Stimulated activated naive B cell treated with anti-CD40 and anti-IgM and Interleukin-4, amounts not matched to agents 10 μg/mL and 1 μg/mL and 100 μg/mL, for 72 hours (primary cell): ENCODE results near the gene UBQLNL.

Source experiments
- ATAC-seq, 2 donors: fragments of 150-1000 bp; cut with Tn5 transposase; replicated peaks; 2 replicates each; pipeline ENCODE4 v1.10.0; 2021; ENCODE audit warnings: moderate library complexity in 1 of 2
- DNase-seq: peaks from one replicate; pipeline ENCODE4 v3.0.0; 2021
- H3K27ac Mint-ChIP-seq: one replicate; pipeline ENCODE4 v1.8.0; 2022; ENCODE audit warnings: mild to moderate bottlenecking, mixed read lengths
- H3K27me3 Mint-ChIP-seq, 2 donors: one replicate each; pipeline ENCODE4 v1.8.0; 2022; ENCODE audit warnings: mixed read lengths in 2 of 2
- H3K36me3 Mint-ChIP-seq, 2 donors: one replicate each; pipeline ENCODE4 v1.8.0; 2022; ENCODE audit warnings: mixed read lengths in 2 of 2, mild to moderate bottlenecking in 1 of 2
- H3K4me1 Mint-ChIP-seq, 2 donors: one replicate each; pipeline ENCODE4 v1.8.0; 2022; ENCODE audit warnings: mixed read lengths in 2 of 2, mild to moderate bottlenecking in 1 of 2
- H3K4me3 Mint-ChIP-seq, 2 donors: one replicate each; pipeline ENCODE4 v1.8.0; 2022; ENCODE audit warnings: mild to moderate bottlenecking in 2 of 2, mixed read lengths in 2 of 2, moderate library complexity in 1 of 2
- H3K9me3 Mint-ChIP-seq, 2 donors: one replicate each; pipeline ENCODE4 v1.8.0; 2022; ENCODE audit warnings: mixed read lengths in 2 of 2, mild to moderate bottlenecking in 1 of 2

The UBQLNL gene, protein sequence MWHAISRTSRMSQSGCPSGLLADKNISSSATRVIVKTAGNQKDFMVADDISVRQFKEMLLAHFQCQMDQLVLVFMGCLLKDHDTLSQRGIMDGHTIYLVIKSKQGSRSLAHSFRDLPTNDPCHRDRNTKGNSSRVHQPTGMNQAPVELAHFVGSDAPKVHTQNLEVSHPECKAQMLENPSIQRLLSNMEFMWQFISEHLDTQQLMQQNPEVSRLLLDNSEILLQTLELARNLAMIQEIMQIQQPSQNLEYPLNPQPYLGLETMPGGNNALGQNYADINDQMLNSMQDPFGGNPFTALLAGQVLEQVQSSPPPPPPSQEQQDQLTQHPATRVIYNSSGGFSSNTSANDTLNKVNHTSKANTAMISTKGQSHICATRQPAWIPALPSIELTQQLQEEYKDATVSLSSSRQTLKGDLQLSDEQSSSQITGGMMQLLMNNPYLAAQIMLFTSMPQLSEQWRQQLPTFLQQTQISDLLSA

DNA sequence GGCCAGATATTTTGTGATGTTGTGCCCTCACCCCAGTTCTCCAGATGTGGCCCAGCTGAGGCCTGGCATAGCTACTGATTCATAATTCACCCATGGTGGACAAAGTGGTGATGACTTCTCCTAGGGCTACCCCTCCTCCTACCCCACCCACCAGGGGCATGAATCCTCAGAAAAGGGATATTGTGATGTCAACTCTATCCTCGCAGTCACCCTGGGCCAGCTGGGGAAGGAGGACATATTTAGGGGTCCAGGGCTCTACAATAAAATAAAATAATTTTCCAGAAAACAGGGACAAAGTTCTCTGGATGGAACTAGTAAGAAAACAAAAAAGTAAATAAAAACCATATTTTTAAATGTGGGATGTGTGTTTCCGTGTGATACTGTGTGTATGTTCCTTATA lies at the start of gene UBQLNL:
TSS of gene UBQLNL (minus strand) at position 101 of the 400 bp plus-strand sequence. CDS start 258 bp downstream, outside the sequence.
- no peaks in the 10 kb centered on the region for H3K9me3 Mint-ChIP-seq
- H3K27ac Mint-ChIP-seq, result no peak within 1 kb of the TSS
- H3K27me3 Mint-ChIP-seq, result no peaks in the 10 kb centered on the region
- no peak for DNase-seq
- no peak within 1 kb of the TSS for H3K4me3 Mint-ChIP-seq
- no peaks in the 10 kb centered on the region for H3K4me1 Mint-ChIP-seq
- no peaks in the 10 kb centered on the region for H3K36me3 Mint-ChIP-seq
- no peak for ATAC-seq

DNA sequence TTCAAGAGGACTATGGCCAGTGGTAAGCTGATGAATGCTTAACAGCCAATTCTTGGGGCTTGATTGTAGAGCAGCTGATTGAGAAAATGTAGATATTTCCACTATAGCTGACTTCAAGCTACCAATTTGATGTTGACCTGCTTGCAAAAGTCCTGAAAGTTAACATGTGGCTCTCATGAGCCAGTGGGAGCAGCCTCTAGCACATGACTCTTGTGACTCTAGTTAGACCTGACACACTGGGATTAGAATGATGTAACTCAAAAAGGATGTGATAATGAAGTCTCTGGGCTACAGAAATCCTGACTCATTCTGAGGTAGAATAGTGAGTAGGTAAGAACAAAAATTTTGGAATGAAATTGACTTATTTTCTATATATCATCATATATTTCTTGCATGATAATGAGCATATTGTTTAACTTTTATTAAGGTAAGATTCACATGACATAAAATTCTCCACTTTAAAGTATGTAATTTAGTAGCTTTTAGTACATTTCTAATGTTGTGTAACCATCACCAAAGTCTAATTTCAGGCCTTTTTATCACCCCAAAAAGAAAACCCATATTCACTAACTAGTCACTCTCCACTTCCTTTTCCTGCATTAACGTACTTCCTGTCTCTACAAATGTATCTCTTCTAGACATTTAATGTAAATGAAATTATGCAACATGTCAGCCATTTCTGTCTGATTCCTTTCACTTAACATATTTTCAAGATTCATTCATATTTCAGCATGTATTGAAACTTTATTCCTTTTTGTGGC lies 47.9 kb upstream of the UBQLNL start:
- Mint-ChIP-seq H3K9me3 (no peaks in the 10 kb centered on the region), H3K27ac (no peak overlapping the region), H3K4me3 (no peak overlapping the region), H3K36me3 (no peaks in the 10 kb centered on the region), H3K27me3 (peaks cover 0 to 3% of the 10 kb centered on the region in 2 donors), H3K4me1 (no peaks in the 10 kb centered on the region)
- no peak for DNase-seq
- ATAC-seq, result no peak

DNA sequence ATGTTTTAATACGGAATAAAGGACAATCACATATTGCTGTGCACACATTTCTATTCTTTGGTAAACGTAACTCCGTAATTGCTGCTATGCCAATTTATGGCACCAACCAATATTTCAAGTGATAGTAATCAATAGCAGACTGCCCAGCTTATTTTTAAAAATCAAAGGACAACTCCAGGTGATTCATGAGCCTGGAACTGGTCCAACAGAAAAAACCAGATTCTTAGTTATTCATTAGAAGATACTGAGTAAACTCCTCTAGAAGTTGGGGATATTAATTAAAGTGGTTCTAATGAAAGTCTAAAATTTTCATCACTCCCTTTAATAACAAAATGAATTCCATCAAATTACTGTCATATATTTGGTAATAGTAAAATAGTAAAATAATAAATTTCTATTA lies 41.3 kb upstream of the UBQLNL start:
- DNase-seq (no peak), ATAC-seq (no peak)
- H3K27me3 Mint-ChIP-seq, result peaks cover 0 to 4% of the 10 kb centered on the region in 2 donors
- peaks cover 2 to 6% of the 10 kb centered on the region in 2 donors for H3K4me1 Mint-ChIP-seq
- H3K36me3 Mint-ChIP-seq, result no peaks in the 10 kb centered on the region
- H3K27ac Mint-ChIP-seq, result no peak overlapping the region
- H3K9me3 Mint-ChIP-seq, result no peaks in the 10 kb centered on the region
- no peak overlapping the region for H3K4me3 Mint-ChIP-seq

DNA sequence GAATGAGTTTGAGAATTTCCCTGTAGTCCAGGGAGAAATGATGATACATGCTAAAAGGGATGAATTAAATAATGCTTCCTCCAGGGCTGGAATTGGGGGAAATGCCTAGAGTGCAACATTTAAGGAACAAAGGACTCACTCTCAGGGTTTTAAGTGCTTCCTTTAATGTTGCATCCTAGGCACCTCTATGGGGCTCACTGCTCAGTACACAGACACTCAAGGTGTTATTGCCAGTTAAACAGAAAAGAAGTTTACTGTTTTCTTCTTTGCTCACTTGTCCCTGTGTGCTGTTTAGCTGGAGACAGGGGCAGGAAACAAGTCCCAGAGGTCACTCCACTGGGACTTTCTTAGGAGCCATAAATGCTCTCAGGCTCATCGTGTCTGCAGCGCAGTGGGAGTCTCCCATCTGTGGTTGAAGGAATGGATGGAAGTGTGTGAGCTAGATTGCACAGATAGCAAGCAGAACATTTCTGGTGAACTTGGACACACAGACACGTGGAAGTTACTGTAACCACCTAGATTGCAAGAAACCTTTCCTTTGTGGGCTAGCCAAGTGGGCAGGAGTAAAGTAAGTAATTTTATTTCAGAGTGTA lies 40.2 kb upstream of the UBQLNL start:
- ATAC-seq, result no peak
- H3K36me3 Mint-ChIP-seq, result no peaks in the 10 kb centered on the region
- H3K27ac Mint-ChIP-seq, result no peak overlapping the region
- H3K9me3 Mint-ChIP-seq, result no peaks in the 10 kb centered on the region
- H3K4me1 Mint-ChIP-seq, result peaks cover 2 to 6% of the 10 kb centered on the region in 2 donors
- H3K4me3 Mint-ChIP-seq, result no peak overlapping the region
- peaks cover 5 to 9% of the 10 kb centered on the region in 2 donors for H3K27me3 Mint-ChIP-seq
- DNase-seq, result no peak

DNA sequence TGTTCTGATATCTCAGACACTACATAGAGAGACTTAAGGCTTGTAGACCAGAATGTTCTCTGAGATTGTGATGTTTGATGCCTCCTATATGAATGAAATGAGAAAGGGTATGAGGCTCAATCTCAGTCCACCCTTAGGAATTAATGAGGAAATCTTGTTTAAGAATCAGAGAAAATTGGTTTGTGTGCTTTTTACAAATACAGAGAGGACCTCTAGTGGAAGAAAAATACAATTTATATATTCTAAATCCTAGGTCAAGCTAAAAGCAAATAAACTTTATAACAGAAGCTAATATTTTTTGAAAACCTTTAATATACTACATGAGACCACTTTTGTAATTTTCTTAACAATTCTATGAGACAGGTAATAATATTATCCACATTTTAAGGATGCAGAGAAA lies 36.8 kb upstream of the UBQLNL start:
- Mint-ChIP-seq H3K27me3 (peaks cover 8 to 16% of the 10 kb centered on the region in 2 donors), H3K4me1 (peaks cover 2 to 6% of the 10 kb centered on the region in 2 donors), H3K36me3 (peaks cover 0 to 2% of the 10 kb centered on the region in 2 donors), H3K4me3 (no peak overlapping the region), H3K9me3 (peaks cover 0 to 2% of the 10 kb centered on the region in 2 donors), H3K27ac (no peak overlapping the region)
- ATAC-seq (no peak), DNase-seq (no peak)

DNA sequence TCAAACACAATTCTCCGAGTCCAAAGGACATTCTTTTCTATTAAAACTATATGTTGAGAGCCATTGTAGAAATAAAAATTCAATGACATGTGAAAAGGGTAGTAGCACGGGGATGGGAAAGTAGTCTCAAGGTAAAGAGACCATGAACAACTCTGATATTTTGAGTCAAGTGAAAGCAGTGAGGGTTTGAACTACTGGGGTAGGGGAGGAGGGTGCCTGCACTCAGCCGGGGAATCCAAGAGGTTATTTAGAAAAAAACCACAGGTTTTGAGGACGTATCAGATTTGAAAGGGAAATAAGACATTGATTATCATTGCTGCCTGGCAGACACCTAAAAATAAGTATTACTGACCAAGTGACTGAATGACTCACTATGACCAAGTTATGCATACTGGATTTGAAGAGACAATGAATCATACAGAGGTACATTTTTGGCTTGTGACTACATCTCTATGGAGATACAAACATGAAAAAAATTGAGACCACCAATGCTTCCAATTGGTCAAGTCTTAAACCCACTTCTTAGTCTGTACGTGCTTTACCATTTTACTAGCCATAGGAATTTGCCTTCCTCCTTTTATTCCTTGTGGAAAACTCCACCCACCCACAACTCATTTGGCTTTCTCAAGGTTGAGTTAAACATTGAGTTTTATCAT lies 34.1 kb upstream of the UBQLNL start:
- Mint-ChIP-seq H3K4me1 (peaks cover 2 to 6% of the 10 kb centered on the region in 2 donors), H3K4me3 (no peak overlapping the region), H3K36me3 (peaks cover 0 to 2% of the 10 kb centered on the region in 2 donors), H3K9me3 (peaks cover 0 to 2% of the 10 kb centered on the region in 2 donors), H3K27ac (no peak overlapping the region), H3K27me3 (peaks cover 8 to 16% of the 10 kb centered on the region in 2 donors)
- DNase-seq (no peak), ATAC-seq (peak in 1 of 2 donors; percentile 68)

DNA sequence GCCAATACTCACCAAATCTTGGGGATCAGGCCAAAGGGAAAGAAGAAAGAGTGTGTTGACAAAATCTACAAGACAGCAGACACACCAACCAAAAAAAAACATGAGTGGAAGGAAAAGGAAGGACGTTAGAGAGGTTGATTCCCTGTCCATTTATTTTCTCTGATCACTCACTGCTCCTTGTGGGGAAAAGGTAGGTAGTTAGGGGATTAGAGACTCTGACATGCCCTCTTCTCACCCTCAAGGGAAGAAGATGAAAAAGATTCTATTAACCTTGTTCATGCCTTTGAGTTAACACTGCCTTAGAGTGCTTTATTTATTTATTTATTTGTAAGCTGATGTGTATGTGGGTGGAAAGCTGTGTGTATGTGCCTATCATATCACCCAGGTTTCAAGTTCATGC lies 31.9 kb upstream of the UBQLNL start, which contains the start of gene OR52H1:
TSS of gene OR52H1 (minus strand) at position 101 of the 400 bp plus-strand sequence. CDS start 3,035 bp downstream, outside the sequence.
- Mint-ChIP-seq H3K27ac (no peak within 1 kb of the TSS), H3K4me3 (no peak within 1 kb of the TSS), H3K36me3 (peaks cover 0 to 2% of the 10 kb centered on the region in 2 donors), H3K4me1 (no peaks in the 10 kb centered on the region), H3K9me3 (peaks cover 0 to 2% of the 10 kb centered on the region in 2 donors), H3K27me3 (peaks cover 8 to 12% of the 10 kb centered on the region in 2 donors)
- DNase-seq (no peak), ATAC-seq (no peak)

DNA sequence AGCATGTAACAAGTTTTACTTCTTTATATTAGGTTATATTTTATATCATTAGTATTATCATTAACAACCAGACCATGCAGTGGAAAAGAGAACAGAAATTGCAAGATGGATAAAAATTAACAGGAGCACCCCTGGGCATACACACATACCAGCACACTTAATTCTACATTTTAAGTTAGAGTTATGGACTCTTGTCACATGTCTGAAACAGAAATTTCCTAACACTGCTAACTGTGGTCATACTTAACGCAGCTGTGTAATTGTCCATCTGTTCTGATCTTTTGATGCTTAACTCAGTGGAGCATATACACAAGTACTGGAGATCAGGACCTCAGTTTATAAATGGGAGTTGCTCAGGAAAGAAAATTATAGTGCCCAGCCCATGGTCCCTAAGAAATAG lies 31.5 kb upstream of the UBQLNL start:
- Mint-ChIP-seq H3K4me1 (no peaks in the 10 kb centered on the region), H3K27ac (no peak overlapping the region), H3K4me3 (no peak overlapping the region), H3K9me3 (peaks cover 0 to 2% of the 10 kb centered on the region in 2 donors), H3K36me3 (peaks cover 0 to 2% of the 10 kb centered on the region in 2 donors), H3K27me3 (peaks cover 8 to 12% of the 10 kb centered on the region in 2 donors)
- ATAC-seq (no peak), DNase-seq (no peak)

DNA sequence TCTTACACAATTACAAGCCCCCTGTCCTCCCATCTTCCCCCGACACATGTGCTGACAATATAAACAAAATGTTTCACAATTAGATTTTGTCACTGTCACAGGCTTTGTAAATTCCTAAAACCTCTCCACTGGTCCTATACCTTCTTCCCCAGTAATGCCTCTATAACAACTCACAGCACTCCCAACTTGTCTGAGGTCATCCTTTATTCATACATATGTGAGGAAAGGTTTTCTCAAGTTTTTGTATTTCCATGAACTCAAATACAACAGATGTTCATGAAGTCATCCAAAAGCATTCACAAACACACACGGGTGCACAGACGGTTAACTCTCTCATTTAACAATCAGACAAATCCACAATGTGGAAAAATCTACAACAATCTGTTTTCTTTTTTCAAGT lies 30.0 kb upstream of the UBQLNL start:
- H3K4me1 Mint-ChIP-seq, result no peaks in the 10 kb centered on the region
- peaks cover 0 to 2% of the 10 kb centered on the region in 2 donors for H3K9me3 Mint-ChIP-seq
- no peak overlapping the region for H3K4me3 Mint-ChIP-seq
- no peaks in the 10 kb centered on the region for H3K36me3 Mint-ChIP-seq
- peaks cover under 1 to 5% of the 10 kb centered on the region in 2 donors for H3K27me3 Mint-ChIP-seq
- DNase-seq (no peak), ATAC-seq (no peak)
- H3K27ac Mint-ChIP-seq, result no peak overlapping the region

DNA sequence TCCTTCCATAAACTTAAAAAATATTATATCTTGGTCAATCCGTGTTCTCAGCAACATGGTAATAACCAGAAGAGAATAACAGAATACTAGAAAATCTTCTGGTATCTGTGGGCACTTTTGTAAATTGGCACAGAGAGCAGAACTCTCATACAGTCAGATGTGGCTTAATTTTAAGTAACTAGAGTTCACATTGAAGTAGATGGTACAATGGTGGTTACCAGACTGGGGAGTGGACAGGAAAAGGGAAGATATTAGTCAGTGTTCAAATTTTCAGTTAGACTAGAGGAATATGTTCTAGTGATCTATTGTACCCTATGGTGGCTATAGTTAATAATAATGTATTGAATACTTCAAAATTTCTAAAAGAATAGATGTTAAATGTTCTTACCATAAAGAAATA lies 24.9 kb upstream of the UBQLNL start:
- Mint-ChIP-seq H3K4me1 (no peaks in the 10 kb centered on the region), H3K27me3 (no peaks in the 10 kb centered on the region), H3K4me3 (no peak overlapping the region), H3K9me3 (peaks cover 0 to 7% of the 10 kb centered on the region in 2 donors), H3K36me3 (peaks cover 0 to 2% of the 10 kb centered on the region in 2 donors), H3K27ac (no peak overlapping the region)
- no peak for DNase-seq
- no peak for ATAC-seq

DNA sequence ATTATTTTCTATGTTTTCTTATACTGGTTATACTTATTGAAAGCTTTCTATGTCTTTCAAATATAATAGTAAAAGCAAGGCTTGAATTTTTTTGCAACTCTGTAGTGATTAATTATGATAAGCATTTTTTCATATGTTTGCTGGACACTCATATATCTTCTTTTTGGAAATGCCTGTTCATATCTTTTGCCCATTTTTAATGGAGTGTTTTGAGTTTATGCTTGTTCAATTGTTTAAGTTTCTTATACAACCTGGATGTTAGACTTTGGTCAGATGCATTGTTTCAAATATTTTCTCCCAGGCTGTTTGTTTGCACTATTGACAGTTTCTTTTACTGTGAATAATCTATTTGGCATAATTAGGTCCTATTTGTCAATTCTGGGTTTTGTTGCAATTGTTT lies 20.0 kb upstream of the UBQLNL start:
- peaks cover 0 to 2% of the 10 kb centered on the region in 2 donors for H3K36me3 Mint-ChIP-seq
- H3K9me3 Mint-ChIP-seq, result peaks cover 0 to 7% of the 10 kb centered on the region in 2 donors
- H3K4me3 Mint-ChIP-seq, result no peak overlapping the region
- DNase-seq, result no peak
- no peak overlapping the region for H3K27ac Mint-ChIP-seq
- no peak for ATAC-seq
- H3K4me1 Mint-ChIP-seq, result no peaks in the 10 kb centered on the region
- no peaks in the 10 kb centered on the region for H3K27me3 Mint-ChIP-seq

DNA sequence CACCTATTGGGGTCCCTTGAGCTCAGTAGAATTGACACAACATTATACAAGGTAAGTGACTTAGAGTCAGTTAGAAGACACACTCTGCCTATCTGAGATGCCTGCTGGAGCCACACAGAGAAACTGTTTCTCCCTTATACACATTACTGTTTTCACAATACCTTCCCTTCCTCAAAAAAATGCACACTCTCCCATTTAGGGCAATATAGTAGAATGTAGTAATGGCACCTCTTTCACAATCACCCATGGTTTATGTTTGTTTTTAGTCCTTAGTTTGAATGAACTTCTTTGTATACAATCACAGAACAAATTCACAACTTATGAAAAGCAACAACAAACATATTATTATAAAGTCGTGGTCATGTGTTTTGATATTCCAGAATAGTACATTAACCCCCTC lies 17.5 kb upstream of the UBQLNL start:
- no peak overlapping the region for H3K4me3 Mint-ChIP-seq

DNA sequence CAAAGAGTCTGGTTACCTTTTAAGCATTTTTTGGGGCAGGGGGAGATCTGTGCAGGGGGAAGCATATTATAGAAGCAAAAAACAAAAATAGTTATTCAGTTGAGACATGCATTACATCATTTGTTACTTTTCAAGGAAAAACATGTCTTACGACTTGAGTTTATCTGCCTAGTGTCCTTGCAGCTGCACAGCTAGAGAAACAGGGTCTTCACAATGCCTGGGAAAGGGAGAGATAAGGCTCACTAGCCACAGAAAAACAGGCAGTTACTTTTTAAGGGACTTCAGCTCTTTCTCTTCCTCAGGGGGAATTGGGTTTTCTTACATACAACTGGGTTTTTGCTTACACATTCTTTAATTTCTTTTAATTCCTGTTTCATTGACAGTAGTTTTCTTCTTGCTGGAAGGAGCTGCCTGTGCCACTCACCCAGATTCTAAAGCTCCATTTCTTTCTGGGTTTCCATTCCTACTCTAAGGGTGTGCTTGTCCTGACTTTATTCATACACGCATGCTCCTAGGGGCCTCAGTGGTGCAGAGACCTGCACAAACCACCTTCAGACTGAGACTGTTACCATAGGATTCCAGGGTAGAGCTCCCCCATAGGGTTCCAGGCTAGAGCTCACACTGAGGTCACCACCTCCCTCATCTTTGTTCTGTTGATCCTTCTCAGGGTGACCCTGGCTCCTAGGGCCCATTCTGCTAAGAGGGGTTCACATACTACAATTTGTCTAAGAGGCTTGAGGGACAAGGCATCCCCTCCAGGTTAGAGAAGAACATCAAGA lies 14.7 kb upstream of the UBQLNL start:
- no peak for DNase-seq
- Mint-ChIP-seq H3K9me3 (no peaks in the 10 kb centered on the region), H3K4me3 (no peak overlapping the region), H3K27ac (no peak overlapping the region), H3K4me1 (no peaks in the 10 kb centered on the region), H3K36me3 (no peaks in the 10 kb centered on the region), H3K27me3 (no peaks in the 10 kb centered on the region)
- no peak for ATAC-seq

More for the DNA sequence above, 17.5 kb upstream of the UBQLNL start:
- Mint-ChIP-seq H3K27ac (no peak overlapping the region), H3K9me3 (peaks cover 0 to 7% of the 10 kb centered on the region in 2 donors), H3K36me3 (peaks cover 0 to 2% of the 10 kb centered on the region in 2 donors), H3K4me1 (no peaks in the 10 kb centered on the region), H3K27me3 (no peaks in the 10 kb centered on the region)
- no peak for DNase-seq
- ATAC-seq, result no peak
